CD4-positive, alpha-beta memory T cell (primary cell): ENCODE measurements around the gene CLNS1A. TPM values are rescaled to one million over a fixed set of nuclear protein-coding genes. Genes with fewer than 3 reads are reported as not detected.

Source experiments
- CTCF ChIA-PET: fragments of 350-600 bp; sonication (Branson Sonifier 250); formaldehyde crosslinking; loops from one replicate; lab custom pipeline; 2021; ENCODE audit warnings: inconsistent platforms; ENCODE audit not compliant: partially characterized antibody; lab: Charles Lee
- POLR2A ChIA-PET: fragments of 350-600 bp; sonication (Branson Sonifier 250); formaldehyde crosslinking; loops from one replicate; lab custom pipeline; 2021; ENCODE audit not compliant: partially characterized antibody; lab: Charles Lee
- DNase-seq, 5 donors: peaks; one replicate each; pipeline versions ENCODE4 v3.0.0 to v3.0.0-alpha.2; 2020 to 2022; ENCODE audit warnings: mixed read lengths in 1 of 5
- H3K27ac ChIP-seq: one replicate; pipeline ENCODE4 v1.7.0; 2013; ENCODE audit warnings: low read depth, low read length
- H3K27me3 ChIP-seq: 2 replicates; pipeline ENCODE4 v1.7.0; 2013; ENCODE audit warnings: mild to moderate bottlenecking, low read length, moderate library complexity; ENCODE audit not compliant: insufficient read depth
- H3K36me3 ChIP-seq: 2 replicates; pipeline ENCODE4 v1.7.0; 2013; ENCODE audit warnings: mild to moderate bottlenecking, low read length, moderate library complexity; ENCODE audit not compliant: insufficient read depth
- H3K4me1 ChIP-seq: 2 replicates; pipeline ENCODE4 v1.7.0; 2013; ENCODE audit warnings: mild to moderate bottlenecking, low read length, moderate library complexity; ENCODE audit not compliant: insufficient read depth
- H3K4me3 ChIP-seq, 2 donors: one replicate each; pipeline ENCODE4 v1.7.0; 2013; ENCODE audit warnings: low read length in 2 of 2, mild to moderate bottlenecking in 1 of 2
- H3K9me3 ChIP-seq, 2 donors: one replicate each; pipeline ENCODE4 v1.7.0; 2013; ENCODE audit warnings: low read length in 2 of 2, control low read depth in 1 of 2; ENCODE audit not compliant: control insufficient read depth in 1 of 2
- H3K27ac Mint-ChIP-seq, 7 donors: one replicate each; pipeline ENCODE4 v1.8.0; 2020 to 2021; ENCODE audit warnings: mixed read lengths in 7 of 7, mild to moderate bottlenecking in 6 of 7, inconsistent platforms in 3 of 7, moderate library complexity in 3 of 7
- H3K27me3 Mint-ChIP-seq, 2 donors: one replicate each; pipeline ENCODE4 v1.8.0; 2020 to 2021; ENCODE audit warnings: mixed read lengths in 2 of 2
- H3K36me3 Mint-ChIP-seq, 2 donors: one replicate each; pipeline ENCODE4 v1.8.0; 2020 to 2021; ENCODE audit warnings: mixed read lengths in 2 of 2, inconsistent platforms in 1 of 2, mild to moderate bottlenecking in 1 of 2
- H3K4me1 Mint-ChIP-seq, 4 donors: one replicate each; pipeline ENCODE4 v1.8.0; 2020 to 2021; ENCODE audit warnings: mixed read lengths in 4 of 4, mild to moderate bottlenecking in 1 of 4
- H3K4me3 Mint-ChIP-seq, 8 donors: one replicate each; pipeline ENCODE4 v1.8.0; 2020 to 2021; ENCODE audit warnings: mixed read lengths in 8 of 8, mild to moderate bottlenecking in 7 of 8, moderate library complexity in 6 of 8, inconsistent platforms in 3 of 8
- H3K9me3 Mint-ChIP-seq, 8 donors: one replicate each; pipeline ENCODE4 v1.8.0; 2020 to 2021; ENCODE audit warnings: mixed read lengths in 8 of 8, mild to moderate bottlenecking in 5 of 8, inconsistent platforms in 3 of 8, moderate library complexity in 1 of 8
- intact Hi-C: fragments of 100-400 bp; cut with micrococcal nuclease; formaldehyde crosslinking; loops from one replicate; pipeline ENCODE4 v1.15.1; 2023
- polyA plus RNA-seq, 2 donors: library from polyadenylated mRNA; unstranded; fragments of 300-500 nt; fragmentation: Illumina TruSeq; gene quantifications; one replicate each; pipeline ENCODE4 v1.2.3, GENCODE V29; 2021
- total RNA-seq, 2 experiments: library from RNA; stranded (reverse); gene quantifications; one replicate each; pipeline ENCODE4 v1.2.3, GENCODE V29; 2021

The CLNS1A gene
- total and polyA plus RNA-seq, 4 experiments from 2014 or later, result 114 to 160 (median 117) TPM

- DNase-seq, result no peak
- H3K27ac ChIP-seq, result no peak overlapping the region
Measured at GRCh38 chr11:77665240-77665965, 27.8 kb upstream of the CLNS1A start.

GRCh38 chr11:77661670-77662069 lies 24.1 kb upstream of the CLNS1A start:
- no peaks in the 10 kb centered on the region for H3K9me3 ChIP-seq
- CTCF ChIA-PET, result no interaction called here

More at GRCh38 chr11:77665240-77665965, 27.8 kb upstream of the CLNS1A start:
- no peaks in the 10 kb centered on the region for H3K27me3 Mint-ChIP-seq
- no peaks in the 10 kb centered on the region for H3K4me1 ChIP-seq
- H3K9me3 Mint-ChIP-seq, result no peaks in the 10 kb centered on the region
- H3K9me3 ChIP-seq, result no peaks in the 10 kb centered on the region
- peaks cover 0 to 5% (median 2%) of the 10 kb centered on the region in 4 donors for H3K4me1 Mint-ChIP-seq
- intact Hi-C loops, result no loop called here
- no peak overlapping the region for H3K4me3 Mint-ChIP-seq
- H3K36me3 Mint-ChIP-seq, result peaks cover 37 to 52% of the 10 kb centered on the region in 2 donors
- H3K4me3 ChIP-seq, result no peak overlapping the region
- peak overlapping the region in 2 of 7 donors; percentile 18 to 65 for H3K27ac Mint-ChIP-seq
- ChIA-PET POLR2A (no interaction called here), CTCF (no interaction called here)
- peaks cover 23% of the 10 kb centered on the region for H3K36me3 ChIP-seq
- H3K27me3 ChIP-seq, result no peaks in the 10 kb centered on the region

GRCh38 chr11:77660947-77661346 lies 23.4 kb upstream of the CLNS1A start:
- ChIA-PET CTCF (no interaction called here), POLR2A (no interaction called here)
- Mint-ChIP-seq H3K36me3 (peaks cover 4 to 18% of the 10 kb centered on the region in 2 donors), H3K27ac (peak overlapping the region in 1 of 7 donors; percentile 18), H3K4me3 (no peak overlapping the region), H3K27me3 (no peaks in the 10 kb centered on the region), H3K4me1 (peaks cover 0 to 3% (median 0%) of the 10 kb centered on the region in 4 donors), H3K9me3 (no peaks in the 10 kb centered on the region)
- H3K36me3 ChIP-seq, result peaks cover 5% of the 10 kb centered on the region
- no peaks in the 10 kb centered on the region for H3K9me3 ChIP-seq
- no peak overlapping the region for H3K27ac ChIP-seq
- intact Hi-C loops, result no loop called here
- no peak overlapping the region for H3K4me3 ChIP-seq
- no peak for DNase-seq
- H3K27me3 ChIP-seq, result no peaks in the 10 kb centered on the region
- no peaks in the 10 kb centered on the region for H3K4me1 ChIP-seq

More at GRCh38 chr11:77661670-77662069, 24.1 kb upstream of the CLNS1A start:
- Histone ChIP-seq H3K27me3 (no peaks in the 10 kb centered on the region), H3K4me3 (no peak overlapping the region), H3K4me1 (no peaks in the 10 kb centered on the region), H3K27ac (no peak overlapping the region), H3K36me3 (peaks cover 7% of the 10 kb centered on the region)
- intact Hi-C loops, result no loop called here
- Mint-ChIP-seq H3K27ac (no peak overlapping the region), H3K4me3 (no peak overlapping the region), H3K27me3 (no peaks in the 10 kb centered on the region), H3K4me1 (peaks cover 0 to 2% (median 0%) of the 10 kb centered on the region in 4 donors), H3K9me3 (no peaks in the 10 kb centered on the region), H3K36me3 (peaks cover 5 to 20% of the 10 kb centered on the region in 2 donors)
- DNase-seq, result no peak
- POLR2A ChIA-PET, result no interaction called here

DNA sequence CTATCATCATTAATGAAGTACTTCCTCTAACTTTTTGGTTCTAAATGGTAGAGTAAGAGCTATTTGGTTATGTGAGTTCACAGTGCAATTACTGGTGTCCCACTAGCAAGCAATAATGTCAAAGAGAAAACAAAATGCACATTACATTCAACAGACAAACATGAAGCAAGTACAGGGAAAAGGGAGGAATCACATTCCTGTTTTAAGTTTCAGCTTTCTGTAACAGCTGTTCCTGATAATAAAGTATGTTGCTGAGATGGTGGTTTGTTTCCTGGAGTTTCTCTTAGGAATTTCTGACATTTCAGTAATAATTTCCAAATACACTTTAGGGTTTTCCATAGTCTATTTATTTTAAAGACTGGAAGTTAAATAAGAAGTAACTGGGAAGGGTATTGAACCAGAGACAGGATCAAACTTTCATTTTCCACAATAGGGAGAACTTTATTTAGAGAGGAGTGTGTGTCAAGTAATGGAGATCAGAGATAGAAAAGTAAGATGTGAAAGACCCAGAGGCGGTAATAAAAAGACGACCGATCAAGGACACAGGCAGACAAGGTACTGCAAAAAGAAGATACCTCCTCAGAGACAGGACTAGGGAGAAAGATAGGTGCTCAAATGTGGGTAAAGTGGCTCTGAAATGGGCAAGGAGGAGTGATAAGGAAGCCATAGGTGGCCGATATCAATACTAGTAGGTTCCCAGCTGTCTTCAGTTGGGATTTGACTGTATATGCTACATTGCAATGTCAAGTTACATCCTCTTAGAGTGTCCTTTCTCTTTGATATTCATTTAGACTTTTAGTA lies 20.8 kb upstream of the CLNS1A start:
- peaks cover 0 to 3% (median 0%) of the 10 kb centered on the region in 4 donors for H3K4me1 Mint-ChIP-seq
- POLR2A ChIA-PET, result interaction anchor here (0.6 kb wide), 1 partner anchor 46 kb away, joined by 5 read pairs; no protein-coding TSS in a partner anchor
- CTCF ChIA-PET, result interaction anchor here (0.9 kb wide), 1 partner anchor 39 kb away, joined by 3 read pairs; no protein-coding TSS in a partner anchor
- H3K27me3 ChIP-seq, result no peaks in the 10 kb centered on the region
- H3K4me3 Mint-ChIP-seq, result no peak overlapping the region
- H3K27ac ChIP-seq, result no peak overlapping the region
- H3K27me3 Mint-ChIP-seq, result no peaks in the 10 kb centered on the region
- DNase-seq, result no peak
- intact Hi-C loops, result no loop called here
- H3K36me3 Mint-ChIP-seq, result peaks cover 0 to 3% of the 10 kb centered on the region in 2 donors
- H3K36me3 ChIP-seq, result no peaks in the 10 kb centered on the region
- H3K9me3 ChIP-seq, result no peaks in the 10 kb centered on the region
- H3K9me3 Mint-ChIP-seq, result no peaks in the 10 kb centered on the region
- H3K4me3 ChIP-seq, result no peak overlapping the region
- no peaks in the 10 kb centered on the region for H3K4me1 ChIP-seq
- peak overlapping the region in 2 of 7 donors; percentile 19 to 21 for H3K27ac Mint-ChIP-seq

DNA sequence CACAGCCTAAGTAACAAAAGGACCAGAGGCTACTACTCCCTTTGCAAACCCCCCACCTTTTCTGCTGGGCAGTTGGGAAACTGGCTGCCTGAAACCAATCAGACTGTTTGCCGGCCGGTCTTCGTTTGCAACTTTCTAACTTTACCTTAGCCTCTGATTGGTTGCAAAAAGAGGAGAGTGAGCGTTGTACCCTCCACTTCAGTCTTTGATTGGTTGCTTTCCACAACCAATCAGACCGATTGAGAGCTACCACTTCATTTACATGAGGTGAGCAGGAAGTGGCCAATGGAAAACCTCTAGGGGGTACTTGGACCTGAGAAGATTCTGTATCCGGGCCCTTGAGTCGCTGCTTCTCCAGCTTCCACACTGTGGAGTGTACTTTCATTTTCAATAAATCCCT lies 18.8 kb upstream of the CLNS1A start:
- no peak for DNase-seq
- Mint-ChIP-seq H3K27me3 (no peaks in the 10 kb centered on the region), H3K9me3 (no peaks in the 10 kb centered on the region), H3K27ac (no peak overlapping the region), H3K4me3 (no peak overlapping the region), H3K36me3 (no peaks in the 10 kb centered on the region), H3K4me1 (peaks cover 0 to 3% (median 0%) of the 10 kb centered on the region in 4 donors)
- ChIA-PET POLR2A (no interaction called here), CTCF (no interaction called here)
- H3K4me1 ChIP-seq, result no peaks in the 10 kb centered on the region
- no peaks in the 10 kb centered on the region for H3K27me3 ChIP-seq
- H3K9me3 ChIP-seq, result no peaks in the 10 kb centered on the region
- H3K36me3 ChIP-seq, result no peaks in the 10 kb centered on the region
- H3K27ac ChIP-seq, result no peak overlapping the region
- intact Hi-C loops, result no loop called here
- H3K4me3 ChIP-seq, result no peak overlapping the region

DNA sequence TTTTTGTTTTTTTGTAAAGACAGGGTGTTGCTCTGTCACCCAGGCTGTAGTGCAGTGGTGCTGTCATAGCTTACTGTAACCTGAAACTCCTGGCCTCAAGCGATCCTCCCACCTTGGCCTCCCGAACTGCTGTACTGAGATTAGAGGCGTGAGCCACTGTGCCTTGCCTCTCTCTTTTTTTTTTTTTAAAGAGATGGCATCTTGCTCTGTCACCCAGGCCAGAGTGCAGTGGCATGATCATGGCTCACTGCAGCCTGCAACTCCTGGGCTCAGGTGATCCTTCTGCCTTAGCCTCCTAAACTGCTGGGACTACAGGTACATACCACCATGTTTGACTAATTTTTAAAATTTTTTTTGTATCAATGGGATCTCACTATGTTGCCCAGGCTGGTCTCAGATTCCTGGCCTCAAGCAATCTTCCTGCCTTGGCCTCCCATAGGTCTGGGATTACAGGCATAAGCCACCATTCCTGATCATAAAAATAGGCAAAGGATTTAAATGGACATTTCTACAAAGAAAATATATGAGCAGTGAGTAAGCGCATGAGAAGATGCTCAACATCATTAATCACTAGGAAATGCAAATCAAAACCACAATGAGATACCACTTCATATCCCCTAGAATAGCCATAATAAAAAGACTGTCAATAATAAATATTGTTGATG lies 17.3 kb upstream of the CLNS1A start:
- H3K9me3 ChIP-seq, result no peaks in the 10 kb centered on the region
- no peaks in the 10 kb centered on the region for H3K36me3 Mint-ChIP-seq
- ChIA-PET POLR2A (interaction anchor here (0.6 kb wide), 1 partner anchor 251 kb away, joined by 3 read pairs; no protein-coding TSS in a partner anchor), CTCF (interaction anchor here (1.0 kb wide), 1 partner anchor 35 kb away, joined by 3 read pairs; no protein-coding TSS in a partner anchor)
- H3K4me3 ChIP-seq, result no peak overlapping the region
- intact Hi-C loops, result no loop called here
- no peaks in the 10 kb centered on the region for H3K9me3 Mint-ChIP-seq
- H3K4me3 Mint-ChIP-seq, result no peak overlapping the region
- H3K4me1 Mint-ChIP-seq, result peaks cover 0 to 3% (median 0%) of the 10 kb centered on the region in 4 donors
- H3K27ac Mint-ChIP-seq, result no peak overlapping the region
- H3K4me1 ChIP-seq, result no peaks in the 10 kb centered on the region
- peaks cover 0 to 4% of the 10 kb centered on the region in 2 donors for H3K27me3 Mint-ChIP-seq
- no peaks in the 10 kb centered on the region for H3K36me3 ChIP-seq
- H3K27ac ChIP-seq, result no peak overlapping the region
- DNase-seq, result no peak
- H3K27me3 ChIP-seq, result no peaks in the 10 kb centered on the region
